H9 (cell line): ENCODE results near the gene PERCC1. TPM values are rescaled to one million over a fixed set of nuclear protein-coding genes. Genes with fewer than 3 reads are reported as not detected.

Experiments used
- DNase-seq: peaks from one replicate; pipeline ENCODE4 v3.0.0-alpha.2; 2017
- H2AFZ ChIP-seq: one replicate; pipeline ENCODE4 v1.6.1; 2013; ENCODE audit warnings: mild to moderate bottlenecking, low read length, control low read depth, moderate library complexity
- H2AK5ac ChIP-seq: 2 replicates; pipeline ENCODE4 v1.6.1; 2013; ENCODE audit warnings: low read length, control low read depth, mixed read lengths; ENCODE audit not compliant: insufficient read length
- H2BK120ac ChIP-seq: one replicate; pipeline ENCODE4 v1.6.1; 2013; ENCODE audit warnings: low read depth, mild to moderate bottlenecking, low read length, control low read depth, inconsistent platforms; ENCODE audit not compliant: poor library complexity, severe bottlenecking
- H2BK12ac ChIP-seq: 2 replicates; pipeline ENCODE4 v1.6.1; 2013; ENCODE audit warnings: low read length, control low read depth, mixed read lengths, low read depth; ENCODE audit not compliant: insufficient read length
- H2BK15ac ChIP-seq: 2 replicates; pipeline ENCODE4 v1.6.1; 2013; ENCODE audit warnings: low read depth, low read length, control low read depth
- H2BK20ac ChIP-seq: one replicate; pipeline ENCODE4 v1.6.1; 2013; ENCODE audit warnings: low read depth, mild to moderate bottlenecking, low read length, control low read depth, inconsistent platforms; ENCODE audit not compliant: poor library complexity, severe bottlenecking
- H2BK5ac ChIP-seq: 2 replicates; pipeline ENCODE4 v1.6.1; 2013; ENCODE audit warnings: low read length, control low read depth, mixed read lengths; ENCODE audit not compliant: insufficient read length
- H3K14ac ChIP-seq: 2 replicates; pipeline ENCODE4 v1.6.1; 2013; ENCODE audit warnings: low read length, control low read depth; ENCODE audit not compliant: insufficient read depth
- H3K18ac ChIP-seq: 2 replicates; pipeline ENCODE4 v1.6.1; 2013; ENCODE audit warnings: low read depth, mild to moderate bottlenecking, mixed read lengths, low read length, control low read depth; ENCODE audit not compliant: insufficient read length
- H3K23ac ChIP-seq: 2 replicates; pipeline ENCODE4 v1.6.1; 2013; ENCODE audit warnings: low read length, control low read depth, mixed read lengths, low read depth; ENCODE audit not compliant: insufficient read length
- H3K23me2 ChIP-seq: 2 replicates; pipeline ENCODE4 v1.6.1; 2013; ENCODE audit warnings: low read depth, mild to moderate bottlenecking, mixed read lengths, low read length, control low read depth; ENCODE audit not compliant: insufficient read length, poor library complexity, severe bottlenecking
- H3K27ac ChIP-seq: 2 replicates; pipeline ENCODE4 v1.5.1; 2013; ENCODE audit warnings: low read length, control low read depth, mixed read lengths, low read depth; ENCODE audit not compliant: insufficient read length
- H3K27me3 ChIP-seq: 2 replicates; pipeline ENCODE4 v1.6.1; 2013; ENCODE audit warnings: low read length, control low read depth, inconsistent platforms; ENCODE audit not compliant: insufficient read depth
- H3K4ac ChIP-seq: 2 replicates; pipeline ENCODE4 v1.6.1; 2013; ENCODE audit warnings: low read depth, mild to moderate bottlenecking, control low read depth, inconsistent platforms, low read length, moderate library complexity
- H3K4me1 ChIP-seq: 2 replicates; pipeline ENCODE4 v1.6.1; 2013; ENCODE audit warnings: low read length, control low read depth, inconsistent platforms; ENCODE audit not compliant: insufficient read depth
- H3K4me2 ChIP-seq: 2 replicates; pipeline ENCODE4 v1.6.1; 2013; ENCODE audit warnings: low read length, control low read depth, mixed read lengths; ENCODE audit not compliant: insufficient read length, insufficient read depth
- H3K56ac ChIP-seq: 2 replicates; pipeline ENCODE4 v1.6.1; 2013; ENCODE audit warnings: low read depth, mild to moderate bottlenecking, mixed read lengths, low read length, control low read depth; ENCODE audit not compliant: insufficient read length
- H3K79me1 ChIP-seq: 2 replicates; pipeline ENCODE4 v1.6.1; 2013; ENCODE audit warnings: low read depth, mild to moderate bottlenecking, moderate library complexity, low read length, control low read depth, inconsistent platforms; ENCODE audit not compliant: insufficient read depth, poor library complexity, severe bottlenecking
- H3K79me2 ChIP-seq: 2 replicates; pipeline ENCODE4 v1.6.1; 2013; ENCODE audit warnings: low read length, control low read depth, inconsistent platforms; ENCODE audit not compliant: insufficient read depth
- H3K9ac ChIP-seq: 2 replicates; pipeline ENCODE4 v1.6.1; 2013; ENCODE audit warnings: low read length, control low read depth, mixed read lengths; ENCODE audit not compliant: insufficient read length; ENCODE audit errors: extremely low read depth
- H3K9me3 ChIP-seq: one replicate; pipeline ENCODE4 v1.6.1; 2013; ENCODE audit warnings: low read depth, low read length, inconsistent platforms; ENCODE audit not compliant: control insufficient read depth
- H3T11ph ChIP-seq: one replicate; pipeline ENCODE4 v1.6.1; 2013; ENCODE audit warnings: mild to moderate bottlenecking, low read length, control low read depth, inconsistent platforms
- H4K20me1 ChIP-seq: one replicate; pipeline ENCODE4 v1.6.1; 2013; ENCODE audit not compliant: control insufficient read depth, insufficient read length, insufficient read depth
- H4K5ac ChIP-seq: 2 replicates; pipeline ENCODE4 v1.6.1; 2013; ENCODE audit warnings: low read depth, mild to moderate bottlenecking, mixed read lengths, low read length, control low read depth; ENCODE audit not compliant: insufficient read length
- H4K8ac ChIP-seq: replicated peaks from 2 replicates; pipeline ENCODE4 v1.6.1; 2013; ENCODE audit warnings: low read length, control low read depth, mixed read lengths, low read depth; ENCODE audit not compliant: insufficient read length
- H4K91ac ChIP-seq: 2 replicates; pipeline ENCODE4 v1.6.1; 2013; ENCODE audit warnings: low read depth, mild to moderate bottlenecking, moderate library complexity, mixed read lengths, low read length, control low read depth; ENCODE audit not compliant: insufficient read length
- H3K27ac Mint-ChIP-seq, 3 experiments: 2 replicates in 2 of 3; 3 replicates in 1 of 3; pipeline ENCODE4 v1.8.0; 2020 to 2021; ENCODE audit warnings: mixed read lengths in 3 of 3, mild to moderate bottlenecking in 1 of 3, moderate library complexity in 1 of 3
- H3K27me3 Mint-ChIP-seq: 2 replicates; pipeline ENCODE4 v1.8.0; 2021; ENCODE audit warnings: low read depth, mild to moderate bottlenecking, moderate library complexity, mixed read lengths
- H3K36me3 Mint-ChIP-seq, 3 experiments: 2 replicates in 2 of 3; 3 replicates in 1 of 3; pipeline ENCODE4 v1.8.0; 2020 to 2021; ENCODE audit warnings: low read depth in 3 of 3, mixed read lengths in 3 of 3; ENCODE audit not compliant: insufficient read depth in 1 of 3
- H3K4me1 Mint-ChIP-seq, 2 experiments: 2 replicates each; pipeline ENCODE4 v1.8.0; 2020; ENCODE audit warnings: mixed read lengths in 2 of 2
- H3K4me3 Mint-ChIP-seq, 2 experiments: 2 replicates in 1 of 2; 3 replicates in 1 of 2; pipeline ENCODE4 v1.8.0; 2020 to 2021; ENCODE audit warnings: mild to moderate bottlenecking in 2 of 2, mixed read lengths in 2 of 2, moderate library complexity in 1 of 2
- H3K9me3 Mint-ChIP-seq, 2 experiments: 2 replicates in 1 of 2; 3 replicates in 1 of 2; pipeline ENCODE4 v1.8.0; 2020; ENCODE audit warnings: mild to moderate bottlenecking in 2 of 2, mixed read lengths in 2 of 2, moderate library complexity in 1 of 2
- WGBS: extraction: QIAGEN DNeasy Blood & Tissue Kit; methylation state at CpG from one replicate; pipeline ENCODE4 v1.1.7; 2013; ENCODE audit warnings: missing lambda C conversion rate, low lambda C conversion rate, mixed read lengths; ENCODE audit not compliant: insufficient read length; ENCODE audit errors: extremely low coverage; 5-methylcytosine and 5-hydroxymethylcytosine counted together
- total RNA-seq: library from RNA; stranded (reverse); gene quantifications from 2 replicates; pipeline ENCODE4 v1.2.1, GENCODE V29; 2021
- TF ChIP-seq, protein P1 (sequence below): fragments of 200-600 bp; sonication (generic); conservative IDR thresholded peaks from 3 replicates; pipeline ENCODE4 v1.8.0; 2021; ENCODE audit warnings: antibody characterized with exemption, mild to moderate bottlenecking

PERCC1 gene
- total RNA-seq, 1 experiment from 2014 or later: not detected

GRCh38 chr16:1434644-1435592 is 4.0 kb downstream of the PERCC1 start:
- Histone ChIP-seq H2BK20ac (no peak overlapping the region), H2BK12ac (no peak overlapping the region), H3K27ac (no peak overlapping the region), H3K4ac (no peak overlapping the region), H2AFZ (no peak overlapping the region), H3K56ac (no peak overlapping the region), H3K4me1 (no peaks in the 10 kb centered on the region), H3K14ac (peak overlapping the region; percentile 29; the same call in 1 of the 2 replicates), H3K79me1 (no peaks in the 10 kb centered on the region), H3K27me3 (no peaks in the 10 kb centered on the region), H4K20me1 (no peaks in the 10 kb centered on the region), H4K5ac (no peak overlapping the region), H3K18ac (no peak overlapping the region), H2BK15ac (0 out of 2 replicates have a peak overlapping the region, but pooled peaks have one; percentile 24), H2AK5ac (no peak overlapping the region), H3K9ac (no peak overlapping the region), H3K23ac (no peak overlapping the region), H2BK120ac (no peak overlapping the region), H3K4me2 (no peak overlapping the region), H2BK5ac (no peak overlapping the region), H3K9me3 (no peaks in the 10 kb centered on the region), H3T11ph (no peak overlapping the region), H3K79me2 (no peaks in the 10 kb centered on the region), H3K23me2 (no peaks in the 10 kb centered on the region), H4K91ac (no peak overlapping the region), H4K8ac (no peak overlapping the region)
- WGBS: no CpG with 5 or more reads among the region's 40 CpGs
- Mint-ChIP-seq H3K36me3 (no peaks in the 10 kb centered on the region), H3K4me3 (no peak overlapping the region), H3K27ac (no peak overlapping the region), H3K4me1 (no peaks in the 10 kb centered on the region; a peak in 1 of 4 replicates), H3K9me3 (no peaks in the 10 kb centered on the region), H3K27me3 (no peaks in the 10 kb centered on the region)
- TF ChIP-seq, protein P1, sequence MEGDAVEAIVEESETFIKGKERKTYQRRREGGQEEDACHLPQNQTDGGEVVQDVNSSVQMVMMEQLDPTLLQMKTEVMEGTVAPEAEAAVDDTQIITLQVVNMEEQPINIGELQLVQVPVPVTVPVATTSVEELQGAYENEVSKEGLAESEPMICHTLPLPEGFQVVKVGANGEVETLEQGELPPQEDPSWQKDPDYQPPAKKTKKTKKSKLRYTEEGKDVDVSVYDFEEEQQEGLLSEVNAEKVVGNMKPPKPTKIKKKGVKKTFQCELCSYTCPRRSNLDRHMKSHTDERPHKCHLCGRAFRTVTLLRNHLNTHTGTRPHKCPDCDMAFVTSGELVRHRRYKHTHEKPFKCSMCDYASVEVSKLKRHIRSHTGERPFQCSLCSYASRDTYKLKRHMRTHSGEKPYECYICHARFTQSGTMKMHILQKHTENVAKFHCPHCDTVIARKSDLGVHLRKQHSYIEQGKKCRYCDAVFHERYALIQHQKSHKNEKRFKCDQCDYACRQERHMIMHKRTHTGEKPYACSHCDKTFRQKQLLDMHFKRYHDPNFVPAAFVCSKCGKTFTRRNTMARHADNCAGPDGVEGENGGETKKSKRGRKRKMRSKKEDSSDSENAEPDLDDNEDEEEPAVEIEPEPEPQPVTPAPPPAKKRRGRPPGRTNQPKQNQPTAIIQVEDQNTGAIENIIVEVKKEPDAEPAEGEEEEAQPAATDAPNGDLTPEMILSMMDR: no peak
- no peak for DNase-seq
